ENCODE measurements around the gene CDC42BPA.

- TF ChIP-seq POLR2A (IDR thresholded peaks at IDR 0.05) (no peak), POLR2AphosphoS5 (IDR thresholded peaks at IDR 0.05) (no peak)
These were observed 193.8 kb downstream of the CDC42BPA start for GRCh38 chr1:227124473-227124872.

Data from stomach (tissue), 4 donors.